Measurements from ENCODE around the gene DUSP7.

The DUSP7 gene

GRCh38 chr3:52080830-52081719 is 24.7 kb upstream of the DUSP7 start:
- DNase-seq (ENCODE audit: low read depth): no peak
- TF ChIP-seq, protein P1, sequence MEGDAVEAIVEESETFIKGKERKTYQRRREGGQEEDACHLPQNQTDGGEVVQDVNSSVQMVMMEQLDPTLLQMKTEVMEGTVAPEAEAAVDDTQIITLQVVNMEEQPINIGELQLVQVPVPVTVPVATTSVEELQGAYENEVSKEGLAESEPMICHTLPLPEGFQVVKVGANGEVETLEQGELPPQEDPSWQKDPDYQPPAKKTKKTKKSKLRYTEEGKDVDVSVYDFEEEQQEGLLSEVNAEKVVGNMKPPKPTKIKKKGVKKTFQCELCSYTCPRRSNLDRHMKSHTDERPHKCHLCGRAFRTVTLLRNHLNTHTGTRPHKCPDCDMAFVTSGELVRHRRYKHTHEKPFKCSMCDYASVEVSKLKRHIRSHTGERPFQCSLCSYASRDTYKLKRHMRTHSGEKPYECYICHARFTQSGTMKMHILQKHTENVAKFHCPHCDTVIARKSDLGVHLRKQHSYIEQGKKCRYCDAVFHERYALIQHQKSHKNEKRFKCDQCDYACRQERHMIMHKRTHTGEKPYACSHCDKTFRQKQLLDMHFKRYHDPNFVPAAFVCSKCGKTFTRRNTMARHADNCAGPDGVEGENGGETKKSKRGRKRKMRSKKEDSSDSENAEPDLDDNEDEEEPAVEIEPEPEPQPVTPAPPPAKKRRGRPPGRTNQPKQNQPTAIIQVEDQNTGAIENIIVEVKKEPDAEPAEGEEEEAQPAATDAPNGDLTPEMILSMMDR (IDR thresholded peaks at IDR 0.05; ENCODE audit: insufficient read depth, low read depth, low read length, missing control alignments): no peak
- no peak overlapping the region for H3K4me3 ChIP-seq (ENCODE audit: low read length)

DNA sequence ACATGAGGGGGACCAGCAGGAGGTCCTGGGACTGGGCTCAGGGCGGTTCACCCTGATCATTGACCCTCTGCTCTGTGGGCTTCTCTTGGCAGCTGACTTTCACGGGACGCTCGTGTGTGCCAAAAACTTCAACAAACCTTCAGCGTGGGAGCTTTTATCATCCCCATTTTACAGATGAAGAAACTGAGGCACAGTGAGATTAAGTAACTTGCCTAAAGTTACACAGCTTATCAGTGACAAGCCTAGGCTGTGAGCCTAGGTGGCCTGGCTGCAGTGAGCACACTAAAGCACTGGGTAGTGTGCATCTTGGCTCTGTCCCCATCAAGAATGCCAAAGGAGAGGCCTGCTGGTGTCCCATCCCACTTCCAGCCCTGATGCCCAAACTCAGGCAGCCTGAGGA is 23.6 kb upstream of the DUSP7 start:
- DNase-seq (ENCODE audit: low read depth): no peak
- H3K4me3 ChIP-seq (ENCODE audit: low read length): no peak overlapping the region
- TF ChIP-seq, protein P1 (IDR thresholded peaks at IDR 0.05; ENCODE audit: insufficient read depth, low read depth, low read length, missing control alignments): no peak

DNA sequence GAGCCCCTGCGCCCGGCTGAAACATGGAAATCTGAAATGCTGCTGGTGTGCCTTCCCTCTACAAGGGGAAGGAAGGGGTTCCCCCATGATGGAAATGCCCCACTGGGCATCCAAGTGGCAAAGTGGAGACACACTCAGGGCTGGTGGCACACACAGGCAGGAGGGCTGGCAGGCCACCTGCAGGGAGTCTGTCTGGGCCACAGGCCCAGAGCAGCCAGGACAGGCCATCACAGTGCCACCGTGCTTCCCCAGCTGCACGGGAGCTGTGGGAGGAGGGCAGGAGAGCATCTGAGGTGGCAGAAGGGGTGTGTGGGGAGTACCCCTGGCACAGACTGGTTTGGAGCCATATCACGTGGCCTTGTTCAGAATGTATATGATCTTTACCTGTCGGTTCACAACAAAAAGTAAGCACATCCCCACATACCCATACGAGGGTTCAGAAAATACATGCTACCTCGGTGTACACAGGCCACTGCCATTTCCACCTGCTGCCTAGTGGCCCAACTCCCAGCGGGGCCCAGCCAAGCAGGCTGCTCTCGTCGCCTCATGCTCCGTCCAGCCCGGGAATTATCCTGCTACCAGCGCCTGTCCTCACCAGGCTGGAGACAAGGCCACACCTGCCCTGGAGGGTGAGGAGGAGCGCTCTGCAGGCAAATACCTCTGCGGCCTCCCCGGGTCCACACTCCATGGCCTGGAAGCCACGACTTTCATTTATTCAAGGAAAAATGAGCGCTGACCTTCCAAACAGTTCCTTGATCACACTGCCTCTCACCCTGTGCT is 22.6 kb upstream of the DUSP7 start:
- TF ChIP-seq, protein P1 (IDR thresholded peaks at IDR 0.05; ENCODE audit: insufficient read depth, low read depth, low read length, missing control alignments): no peak
- no peak overlapping the region for H3K4me3 ChIP-seq (ENCODE audit: low read length)
- no peak for DNase-seq (ENCODE audit: low read depth)

- no peak for DNase-seq (ENCODE audit: low read depth)
- no peak overlapping the region for H3K4me3 ChIP-seq (ENCODE audit: low read length)
- TF ChIP-seq, protein P1 (IDR thresholded peaks at IDR 0.05; ENCODE audit: insufficient read depth, low read depth, low read length, missing control alignments): no peak
Observed at GRCh38 chr3:52077925-52078324, 21.6 kb upstream of the DUSP7 start.

GRCh38 chr3:52076896-52077780 is 20.8 kb upstream of the DUSP7 start:
- DNase-seq (ENCODE audit: low read depth): no peak
- H3K4me3 ChIP-seq (ENCODE audit: low read length): no peak overlapping the region
- TF ChIP-seq, protein P1 (IDR thresholded peaks at IDR 0.05; ENCODE audit: insufficient read depth, low read depth, low read length, missing control alignments): no peak

DNA sequence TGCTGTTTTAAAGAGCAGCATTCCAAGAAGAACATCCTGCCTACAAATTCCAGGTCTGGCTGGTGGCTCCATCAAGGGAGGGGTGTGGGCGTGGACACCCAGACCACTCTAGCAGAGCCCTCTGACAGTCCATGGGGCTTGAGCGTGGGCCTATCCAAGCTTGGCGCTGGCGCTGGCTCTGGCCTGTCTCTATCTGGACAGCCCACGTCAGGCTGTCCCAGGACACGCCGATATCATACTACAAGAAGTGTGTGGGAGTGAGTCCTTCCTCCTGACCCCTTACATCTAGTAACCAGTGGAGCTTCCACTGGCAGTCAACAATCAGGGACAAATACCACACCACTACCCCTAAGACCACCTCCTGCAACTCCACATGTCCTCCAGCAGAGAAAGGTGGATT is 17.1 kb upstream of the DUSP7 start:
- DNase-seq (ENCODE audit: low read depth): no peak
- TF ChIP-seq, protein P1 (IDR thresholded peaks at IDR 0.05; ENCODE audit: insufficient read depth, low read depth, low read length, missing control alignments): no peak
- H3K4me3 ChIP-seq (ENCODE audit: low read length): no peak overlapping the region

Data from epithelial cell of esophagus (primary cell).